ENCODE data around the gene URM1. TPM values are rescaled to one million over a fixed set of nuclear protein-coding genes. Genes with fewer than 3 reads are reported as not detected.
"Not testable (repeated sequence)": the region's sequence is repeated elsewhere in the genome, so short reads cannot be mapped to it uniquely, and the experiment has no call there.

Gene URM1
- total RNA-seq, 2 experiments from 2014 or later, result 60.7 to 63.4 TPM

DNA sequence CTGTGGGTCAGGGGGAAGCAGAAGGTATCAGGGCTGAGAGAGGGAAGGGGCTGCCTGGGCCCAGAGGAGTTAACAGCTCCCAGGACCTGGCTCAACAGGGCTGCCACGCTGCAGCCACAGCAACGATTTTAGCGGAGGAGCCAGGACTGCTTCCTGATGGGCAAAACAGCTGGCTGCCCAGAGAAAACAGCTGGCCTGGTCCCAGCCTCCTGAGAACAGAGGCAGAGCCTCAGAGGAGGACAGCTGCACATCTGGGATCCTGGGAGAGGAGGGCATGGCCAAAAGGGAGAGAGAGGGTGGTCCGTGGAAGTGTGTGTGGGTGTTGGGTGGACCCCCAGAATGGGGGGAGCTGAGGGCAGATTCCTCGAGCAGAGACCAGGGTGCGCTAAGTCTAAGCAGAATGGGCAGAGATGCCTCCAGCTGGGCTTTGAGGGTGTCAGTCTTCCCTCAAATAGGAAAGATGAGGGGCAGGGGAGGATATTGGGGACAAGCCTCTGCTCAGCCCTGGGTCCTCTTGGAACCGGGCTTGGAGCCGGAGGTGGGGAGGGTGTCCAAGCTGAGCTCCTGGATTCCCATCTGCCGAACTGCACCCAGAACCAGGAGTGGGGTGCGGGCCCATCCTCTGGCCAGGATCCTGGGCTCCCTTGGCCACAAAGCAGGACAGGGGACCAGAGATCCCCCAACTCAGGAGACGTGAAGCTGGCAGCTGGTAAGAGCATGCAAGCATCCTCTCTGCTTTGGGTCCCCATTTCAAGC, 40.4 kb downstream of the URM1 start:
- H3K4me1 Mint-ChIP-seq, result peaks cover 3% of the 10 kb centered on the region
- POLR2A ChIA-PET, result interaction anchor here (1.7 kb wide), 1 partner anchor 49 kb away, joined by 6 read pairs; no protein-coding TSS in a partner anchor
- H3K27ac Mint-ChIP-seq, result no peak overlapping the region
- H3K27me3 Mint-ChIP-seq, result peaks cover 55% of the 10 kb centered on the region
- no peaks in the 10 kb centered on the region for H3K9me3 Mint-ChIP-seq
- H3K36me3 Mint-ChIP-seq, result no peaks in the 10 kb centered on the region
- DNase-seq, result no peak
- no peak overlapping the region for H3K4me3 Mint-ChIP-seq
- ATAC-seq (ENCODE audit: low read depth), result no peak

DNA sequence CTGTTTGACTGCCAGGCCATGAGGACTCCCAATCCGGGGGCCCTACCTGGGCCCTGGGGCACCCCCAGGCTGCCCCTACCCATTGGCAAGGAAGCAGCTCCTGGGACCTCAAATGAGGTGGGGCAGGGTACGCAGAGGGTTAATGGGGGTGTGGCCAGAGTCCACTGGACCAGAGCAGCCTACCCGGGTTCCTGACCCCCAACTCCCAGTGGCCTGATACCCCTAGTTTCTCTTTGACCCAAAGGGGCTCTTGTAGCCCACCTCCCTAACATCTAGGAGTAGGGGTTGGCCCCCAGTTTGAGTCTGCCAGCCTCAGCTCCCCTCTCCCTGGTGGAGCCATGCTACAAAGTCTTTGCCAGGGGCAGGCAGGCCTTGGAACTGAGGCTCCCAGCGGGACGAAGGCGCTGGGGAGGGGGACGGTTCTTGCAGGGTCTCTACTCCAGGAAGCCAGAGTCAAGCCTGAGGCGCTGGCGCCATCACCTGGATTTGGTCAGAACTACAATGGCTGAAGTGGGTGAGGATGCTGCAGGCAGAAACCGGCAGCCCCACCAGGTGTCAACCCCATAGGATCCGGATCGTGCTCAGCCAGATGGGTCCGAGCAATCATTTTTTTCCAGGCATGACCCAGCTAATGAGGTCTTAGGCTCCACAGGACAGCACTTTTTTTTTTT, 41.1 kb downstream of the URM1 start:
- Mint-ChIP-seq H3K4me3 (no peak overlapping the region), H3K27ac (no peak overlapping the region), H3K9me3 (no peaks in the 10 kb centered on the region), H3K27me3 (peaks cover 54% of the 10 kb centered on the region), H3K36me3 (no peaks in the 10 kb centered on the region), H3K4me1 (peaks cover 4% of the 10 kb centered on the region)
- POLR2A ChIA-PET, result interaction anchor here (0.7 to 1.7 kb wide), 2 partner anchors 21 to 50 kb away, joined by 6 to 8 read pairs; no protein-coding TSS in a partner anchor
- ATAC-seq (ENCODE audit: low read depth) (peak; percentile 50), DNase-seq (peak; percentile 72)

DNA sequence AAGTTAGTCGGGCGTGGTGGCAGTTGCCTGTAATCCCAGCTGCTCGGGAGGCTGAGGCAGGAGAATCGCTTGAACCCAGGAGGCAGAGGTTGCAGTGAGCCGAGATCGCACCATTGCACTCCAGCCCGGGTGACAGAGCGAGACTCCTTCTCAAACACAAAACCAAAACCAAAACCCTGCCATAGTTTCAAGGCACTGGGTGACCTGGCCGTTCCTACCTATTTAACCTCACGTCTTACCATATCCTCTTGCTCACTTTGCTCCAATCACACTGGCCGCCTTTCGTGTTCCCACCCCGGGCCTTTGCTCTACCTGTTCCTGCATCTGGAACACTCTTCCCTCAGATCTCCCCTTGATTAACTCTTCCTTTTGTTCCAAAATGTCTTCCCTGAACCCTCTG, 42.6 kb downstream of the URM1 start:
- POLR2A ChIA-PET; H3K9me3 Mint-ChIP-seq; H3K36me3 Mint-ChIP-seq; H3K27ac Mint-ChIP-seq; H3K4me1 Mint-ChIP-seq; DNase-seq; H3K4me3 Mint-ChIP-seq; ATAC-seq (ENCODE audit: low read depth): not testable (repeated sequence)
- peaks cover 59% of the 10 kb centered on the region for H3K27me3 Mint-ChIP-seq

DNA sequence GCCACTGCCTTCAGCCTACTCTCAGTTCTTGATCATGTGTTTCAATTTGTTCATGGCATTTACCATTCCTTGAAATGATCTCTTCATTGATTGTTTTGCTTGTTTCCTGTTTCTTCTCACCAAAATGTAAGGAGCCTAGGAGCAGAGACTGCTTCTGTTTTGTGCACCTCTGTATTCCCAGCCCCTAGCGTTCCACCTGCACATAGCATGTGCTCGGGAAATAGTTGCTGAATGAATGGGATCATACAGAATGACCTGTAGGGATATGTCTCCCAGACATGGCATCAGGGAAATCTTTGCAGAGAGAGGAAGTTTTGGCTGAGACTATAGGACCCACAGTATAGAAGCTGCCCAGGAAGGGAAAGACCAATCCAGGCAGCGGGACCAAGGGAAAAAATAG, 43.3 kb downstream of the URM1 start:
- DNase-seq, result no peak
- POLR2A ChIA-PET, result no interaction called here
- H3K36me3 Mint-ChIP-seq, result no peaks in the 10 kb centered on the region

DNA sequence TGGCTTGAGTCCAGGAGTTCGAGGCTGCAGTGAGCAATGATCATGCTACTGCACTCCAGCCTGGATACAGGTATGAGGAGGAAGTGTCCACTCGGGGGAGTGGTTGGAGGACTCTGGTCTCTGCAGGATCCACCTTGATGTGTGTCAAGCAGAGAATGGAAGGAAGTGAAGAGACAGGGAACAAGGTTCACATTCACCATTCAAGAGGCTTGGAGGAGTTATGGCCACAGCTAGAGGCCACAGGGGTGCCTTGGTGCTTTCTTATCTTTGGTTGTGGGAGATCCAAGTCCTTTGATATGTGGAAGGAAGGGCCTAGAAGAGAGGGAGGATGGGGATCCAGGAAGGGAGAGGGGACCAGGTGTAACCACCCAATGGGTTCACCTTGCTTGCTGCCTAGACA, 44.1 kb downstream of the URM1 start:
- H3K4me1 Mint-ChIP-seq, result peaks cover 6% of the 10 kb centered on the region
- peaks cover 63% of the 10 kb centered on the region for H3K27me3 Mint-ChIP-seq

More for the DNA sequence above, 43.3 kb downstream of the URM1 start:
- Mint-ChIP-seq H3K4me3 (no peak overlapping the region), H3K27me3 (peaks cover 65% of the 10 kb centered on the region), H3K4me1 (peaks cover 4% of the 10 kb centered on the region), H3K27ac (no peak overlapping the region), H3K9me3 (no peaks in the 10 kb centered on the region)
- no peak for ATAC-seq (ENCODE audit: low read depth)

DNA sequence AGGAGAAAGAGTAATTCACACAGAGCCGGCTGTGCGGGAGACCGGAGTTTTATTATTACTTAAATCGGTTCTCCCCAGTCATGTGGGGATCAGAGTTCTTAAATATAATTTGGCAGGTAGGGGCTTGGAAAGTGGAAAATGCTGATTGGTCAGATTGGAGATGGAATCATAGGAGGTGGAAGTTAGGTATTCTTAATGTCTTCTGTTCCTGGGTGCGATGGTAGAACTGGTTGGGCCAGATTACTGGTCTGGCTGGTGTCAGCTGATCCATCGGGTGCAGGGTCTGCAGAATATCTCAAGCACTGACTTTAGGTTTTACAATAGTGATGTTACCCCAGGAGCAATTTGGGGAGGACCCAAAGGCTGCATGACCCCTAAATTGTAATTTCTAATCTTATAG, 44.8 kb downstream of the URM1 start:
- Mint-ChIP-seq H3K27ac (no peak overlapping the region), H3K4me3 (no peak overlapping the region), H3K9me3 (no peaks in the 10 kb centered on the region), H3K4me1 (peaks cover 6% of the 10 kb centered on the region), H3K27me3 (peaks cover 56% of the 10 kb centered on the region), H3K36me3 (no peaks in the 10 kb centered on the region)
- DNase-seq (no peak), ATAC-seq (ENCODE audit: low read depth) (no peak)
- POLR2A ChIA-PET, result no interaction called here

More for the DNA sequence above, 44.1 kb downstream of the URM1 start:
- no peak for DNase-seq
- Mint-ChIP-seq H3K27ac (no peak overlapping the region), H3K36me3 (no peaks in the 10 kb centered on the region), H3K4me3 (no peak overlapping the region), H3K9me3 (no peaks in the 10 kb centered on the region)
- POLR2A ChIA-PET, result no interaction called here
- ATAC-seq (ENCODE audit: low read depth), result no peak

DNA sequence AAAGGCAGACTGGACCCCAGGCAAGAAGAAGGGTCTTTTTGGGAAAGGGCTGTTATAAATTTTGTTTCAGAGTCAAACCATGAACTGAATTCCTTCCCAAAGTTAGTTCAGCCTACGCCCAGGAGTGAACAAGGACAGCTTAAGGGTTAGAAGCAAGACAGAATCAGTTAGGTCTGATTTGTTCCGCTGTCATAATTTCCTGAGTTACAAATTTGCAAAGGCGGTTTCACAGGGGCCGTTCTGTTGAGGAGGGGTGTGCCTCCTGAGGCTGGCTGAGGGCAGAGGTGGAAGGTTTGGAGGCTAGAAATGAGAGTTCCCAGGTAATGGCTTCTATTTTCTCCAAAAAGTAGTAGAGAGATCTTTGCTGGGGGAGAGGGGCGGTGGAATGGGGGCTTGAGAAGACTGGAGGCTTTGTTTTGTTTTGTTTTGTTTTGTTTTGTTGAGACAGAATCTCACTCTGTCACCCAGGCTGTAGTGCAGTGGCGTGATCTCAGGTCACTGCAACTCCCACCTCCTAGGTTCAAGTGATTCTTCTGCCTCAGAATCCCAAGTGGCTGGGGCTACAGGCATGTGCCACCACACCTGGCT, 45.4 kb downstream of the URM1 start:
- Mint-ChIP-seq H3K27ac (no peak overlapping the region), H3K36me3 (no peaks in the 10 kb centered on the region), H3K9me3 (no peaks in the 10 kb centered on the region), H3K27me3 (peaks cover 51% of the 10 kb centered on the region), H3K4me1 (peaks cover 6% of the 10 kb centered on the region), H3K4me3 (no peak overlapping the region)
- POLR2A ChIA-PET, result no interaction called here
- ATAC-seq (ENCODE audit: low read depth) (no peak), DNase-seq (no peak)

DNA sequence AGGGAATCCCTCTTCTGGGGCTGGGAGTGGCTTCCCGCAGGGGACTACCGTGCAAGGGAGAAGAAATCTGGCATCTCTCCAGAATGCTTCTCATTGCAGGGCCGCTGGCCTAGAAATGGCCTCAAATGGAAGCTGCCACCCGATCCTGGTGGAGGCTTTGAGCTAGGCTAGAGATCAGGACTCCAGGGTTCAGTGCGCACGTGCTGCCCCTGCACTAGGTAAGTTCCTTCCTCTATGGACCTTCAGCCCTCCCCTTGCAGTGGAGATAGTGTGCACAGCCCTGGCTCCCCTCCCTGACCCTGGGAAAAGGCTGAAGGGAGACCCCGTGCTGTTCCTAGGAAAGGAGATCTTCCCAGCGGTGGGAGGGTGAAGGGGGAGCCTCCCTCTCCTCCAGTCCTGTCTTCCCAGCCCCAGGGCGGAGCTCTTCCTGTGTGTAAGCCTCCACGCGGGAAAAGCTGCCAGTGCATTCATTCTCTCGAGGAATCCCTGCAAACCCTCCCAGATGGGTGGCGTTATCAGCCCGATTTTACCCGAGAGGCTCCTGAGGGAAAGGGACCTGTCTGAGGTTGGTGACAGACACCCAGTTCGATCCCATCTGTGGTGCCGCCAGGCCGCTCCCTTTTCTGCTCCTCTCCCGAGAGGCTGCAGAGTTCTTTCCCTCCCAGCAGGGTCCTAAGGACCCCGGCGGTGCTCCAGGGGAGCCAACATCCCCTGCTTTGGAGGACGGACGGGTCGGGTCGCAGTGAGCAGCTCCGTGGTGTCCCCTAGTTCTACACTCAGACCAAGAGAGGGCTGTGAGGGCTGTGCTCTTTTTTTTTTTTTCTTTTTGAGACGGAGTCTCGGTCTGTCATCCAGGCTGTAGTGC, 48.1 kb downstream of the URM1 start:
- POLR2A ChIA-PET, result interaction anchor here (0.7 to 1.5 kb wide), 6 partner anchors 30 to 134 kb away, joined by 3 to 11 read pairs (median 3); partner anchors contain the start of gene URM1
- no peak overlapping the region for H3K27ac Mint-ChIP-seq
- H3K4me1 Mint-ChIP-seq, result peaks cover 16% of the 10 kb centered on the region
- ATAC-seq (ENCODE audit: low read depth), result no peak
- DNase-seq, result no peak
- peak overlapping the region; percentile 76 for H3K4me3 Mint-ChIP-seq
- H3K9me3 Mint-ChIP-seq, result no peaks in the 10 kb centered on the region
- H3K27me3 Mint-ChIP-seq, result peaks cover 49% of the 10 kb centered on the region
- no peaks in the 10 kb centered on the region for H3K36me3 Mint-ChIP-seq

DNA sequence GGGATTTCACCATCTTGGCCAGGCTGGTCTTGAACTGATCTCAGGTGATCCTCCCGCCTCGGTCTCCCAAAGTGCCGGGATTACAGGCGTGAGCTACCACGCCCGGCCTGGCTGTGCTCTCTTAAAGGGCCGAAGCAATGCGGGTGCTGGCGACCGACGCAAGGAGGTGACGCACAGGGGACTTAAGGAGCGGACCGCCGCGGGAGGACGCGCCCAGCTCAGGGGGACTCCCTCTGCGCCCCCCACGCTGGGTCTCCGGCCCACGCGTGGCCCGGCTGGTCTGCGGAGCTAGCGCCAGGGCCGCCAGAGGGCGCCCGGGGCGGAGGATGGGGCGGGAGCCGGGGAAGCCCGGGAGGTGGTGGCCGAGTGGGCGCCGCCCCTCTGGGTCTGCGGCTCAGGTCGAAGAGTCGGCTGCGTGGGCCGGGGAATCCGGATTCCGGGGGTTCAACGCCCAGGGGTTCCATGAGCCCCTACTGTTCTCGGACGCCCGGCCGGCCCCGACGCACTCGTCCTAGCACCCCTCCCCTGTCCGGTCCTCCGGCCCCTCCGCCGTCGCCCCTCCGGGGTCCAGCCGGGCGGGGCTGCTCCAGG, 49.0 kb downstream of the URM1 start:
- DNase-seq (peak; percentile 85), ATAC-seq (ENCODE audit: low read depth) (peak; percentile 76)
- H3K27ac Mint-ChIP-seq, result no peak overlapping the region
- H3K4me3 Mint-ChIP-seq, result peak overlapping the region; percentile 76
- no peaks in the 10 kb centered on the region for H3K36me3 Mint-ChIP-seq
- H3K4me1 Mint-ChIP-seq, result peaks cover 16% of the 10 kb centered on the region
- H3K9me3 Mint-ChIP-seq, result no peaks in the 10 kb centered on the region
- peaks cover 45% of the 10 kb centered on the region for H3K27me3 Mint-ChIP-seq
- POLR2A ChIA-PET, result interaction anchor here (0.7 to 1.5 kb wide), 6 partner anchors 29 to 133 kb away, joined by 3 to 11 read pairs (median 3); partner anchors contain the start of gene URM1

DNA sequence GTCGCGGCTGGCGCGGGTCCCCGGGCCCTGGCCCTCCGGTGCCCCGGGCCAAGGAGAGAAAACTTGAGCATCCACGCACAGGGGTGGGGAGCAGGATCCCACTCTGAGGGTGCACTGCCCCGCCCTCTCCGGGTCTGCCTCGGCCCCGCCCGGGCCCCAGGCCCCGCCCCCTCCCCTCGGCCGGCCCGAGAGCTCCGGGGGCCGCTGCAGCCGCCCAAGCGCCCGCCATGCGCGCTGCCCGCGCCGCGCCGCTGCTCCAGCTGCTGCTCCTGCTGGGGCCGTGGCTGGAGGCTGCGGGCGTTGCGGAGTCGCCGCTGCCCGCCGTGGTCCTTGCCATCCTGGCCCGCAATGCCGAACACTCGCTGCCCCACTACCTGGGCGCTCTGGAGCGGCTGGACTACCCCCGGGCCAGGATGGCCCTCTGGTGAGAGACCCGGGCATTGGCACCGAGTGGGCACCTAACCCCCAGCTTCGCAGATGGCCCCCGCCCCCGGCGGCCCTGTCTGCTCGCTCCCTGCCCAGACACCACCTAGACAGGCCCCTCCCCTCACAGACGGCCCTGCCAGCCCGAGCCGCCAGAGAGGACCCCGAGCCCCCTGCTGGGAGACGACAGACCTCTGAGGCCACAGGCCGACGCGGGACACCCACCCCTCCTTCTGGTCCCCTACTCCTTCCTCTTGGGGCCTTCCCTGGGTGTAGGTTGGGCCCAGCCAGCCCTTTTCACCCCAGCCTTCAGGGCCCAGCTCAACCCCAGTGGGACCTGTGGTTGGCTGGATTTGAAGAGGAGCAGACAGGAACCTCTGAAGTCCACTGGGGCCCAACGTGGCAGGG, 49.7 kb downstream of the URM1 start, which contains the start of gene CERCAM:
TSS of gene CERCAM (plus strand) at position 207 of the 831 bp plus-strand sequence. CDS start at position 228, 21 bp downstream.
- Mint-ChIP-seq H3K9me3 (no peaks in the 10 kb centered on the region), H3K4me3 (peak within 1 kb of the TSS; percentile 76), H3K4me1 (peaks cover 16% of the 10 kb centered on the region), H3K27ac (no peak within 1 kb of the TSS), H3K36me3 (no peaks in the 10 kb centered on the region), H3K27me3 (peaks cover 38% of the 10 kb centered on the region)
- POLR2A ChIA-PET, result interaction anchor here (1.0 to 1.5 kb wide), 6 partner anchors 28 to 132 kb away, joined by 3 to 8 read pairs (median 3); partner anchors contain the start of gene URM1
- ATAC-seq (ENCODE audit: low read depth) (peak; percentile 78), DNase-seq (peak; percentile 74)

DNA sequence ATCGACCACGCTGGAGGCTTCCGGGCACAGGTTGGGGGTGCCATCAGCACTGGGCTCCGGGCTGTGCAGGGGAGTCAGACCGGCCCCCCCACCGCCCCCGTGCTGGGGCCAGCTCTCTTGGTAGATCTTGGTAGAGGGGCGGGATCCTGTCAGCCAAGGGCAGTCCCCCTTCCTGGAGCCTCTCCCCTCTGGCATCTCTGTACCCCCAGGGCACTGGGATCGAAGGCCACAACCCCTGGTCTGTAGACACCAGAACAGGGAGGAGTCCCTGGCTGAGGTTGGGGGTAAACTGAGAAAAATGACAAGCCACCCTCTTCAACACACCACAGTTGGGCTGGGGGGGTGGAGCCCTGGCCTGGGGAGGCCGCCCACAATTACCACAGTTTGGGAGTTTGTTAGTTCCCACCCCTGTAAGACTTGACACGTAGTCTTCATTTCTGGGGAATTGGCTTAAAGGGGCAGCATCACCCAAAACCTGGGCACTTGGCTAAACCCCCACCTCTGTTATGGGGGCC, 50.4 kb downstream of the URM1 start:
- peak; percentile 5 for ATAC-seq (ENCODE audit: low read depth)
- Mint-ChIP-seq H3K4me3 (peak overlapping the region; percentile 70), H3K9me3 (no peaks in the 10 kb centered on the region), H3K27me3 (peaks cover 32% of the 10 kb centered on the region), H3K4me1 (peaks cover 14% of the 10 kb centered on the region), H3K36me3 (no peaks in the 10 kb centered on the region), H3K27ac (no peak overlapping the region)
- peak; percentile 47 for DNase-seq
- POLR2A ChIA-PET, result interaction anchor here (1.1 to 1.3 kb wide), 2 partner anchors 27 to 50 kb away, joined by 3 to 5 read pairs; partner anchors contain the start of gene URM1
